ENCODE results near the gene FBXW7.

FBXW7 gene

GRCh38 chr4:152509595-152510225, 26.2 kb downstream of the FBXW7 start:
- DNase-seq: no peak

GRCh38 chr4:152508818-152509217, 27.1 kb downstream of the FBXW7 start:
- DNase-seq: no peak

GRCh38 chr4:152508386-152508785, 27.5 kb downstream of the FBXW7 start:
- DNase-seq: no peak

GRCh38 chr4:152503653-152504290, 32.1 kb downstream of the FBXW7 start:
- no peak for DNase-seq

GRCh38 chr4:152501846-152502536, 33.9 kb downstream of the FBXW7 start:
- DNase-seq: no peak

GRCh38 chr4:152500800-152501434, 35.0 kb downstream of the FBXW7 start:
- DNase-seq: peak; percentile 62

GRCh38 chr4:152500275-152500674, 35.6 kb downstream of the FBXW7 start:
- no peak for DNase-seq

- DNase-seq: no peak
Observed at GRCh38 chr4:152499344-152499743, 36.5 kb downstream of the FBXW7 start.

- DNase-seq: no peak
Observed at GRCh38 chr4:152494020-152494419, 41.9 kb downstream of the FBXW7 start.

- no peak for DNase-seq
Observed at GRCh38 chr4:152488246-152488645, 47.6 kb downstream of the FBXW7 start.

- DNase-seq: no peak
Observed at GRCh38 chr4:152486429-152487389, 49.2 kb downstream of the FBXW7 start.

- no peak for DNase-seq
Observed at GRCh38 chr4:152485726-152486276, 50.1 kb downstream of the FBXW7 start.

GRCh38 chr4:152482211-152482610, 53.7 kb downstream of the FBXW7 start:
- DNase-seq: no peak

- no peak for DNase-seq
Observed at GRCh38 chr4:152480901-152481300, 55.0 kb downstream of the FBXW7 start.

GRCh38 chr4:152480326-152480725, 55.6 kb downstream of the FBXW7 start:
- DNase-seq: no peak

- DNase-seq: no peak
Observed at GRCh38 chr4:152479428-152480026, 56.4 kb downstream of the FBXW7 start.

- no peak for DNase-seq
Observed at GRCh38 chr4:152478461-152479237, 57.2 kb downstream of the FBXW7 start.

- DNase-seq: no peak
Observed at GRCh38 chr4:152476796-152477195, 59.1 kb downstream of the FBXW7 start.

- DNase-seq: no peak
Observed at GRCh38 chr4:152471251-152471792, 64.6 kb downstream of the FBXW7 start.

- DNase-seq: no peak
Observed at GRCh38 chr4:152468408-152468807, 67.5 kb downstream of the FBXW7 start.

GRCh38 chr4:152467101-152467500, 68.8 kb downstream of the FBXW7 start:
- no peak for DNase-seq

Data from activated T-cell treated with anti-CD3 and anti-CD28 coated beads for 4 hours (primary cell).